Activated CD4-positive, alpha-beta T cell treated with anti-CD3 and anti-CD28 coated beads, Interleukin-2, amount 50 U/mL, for 1 hour (primary cell): ENCODE data around the gene PTPRR.

Experiments
- DNase-seq: peaks from one replicate; pipeline ENCODE4 v3.0.0-alpha.2; 2020

Gene PTPRR

DNA sequence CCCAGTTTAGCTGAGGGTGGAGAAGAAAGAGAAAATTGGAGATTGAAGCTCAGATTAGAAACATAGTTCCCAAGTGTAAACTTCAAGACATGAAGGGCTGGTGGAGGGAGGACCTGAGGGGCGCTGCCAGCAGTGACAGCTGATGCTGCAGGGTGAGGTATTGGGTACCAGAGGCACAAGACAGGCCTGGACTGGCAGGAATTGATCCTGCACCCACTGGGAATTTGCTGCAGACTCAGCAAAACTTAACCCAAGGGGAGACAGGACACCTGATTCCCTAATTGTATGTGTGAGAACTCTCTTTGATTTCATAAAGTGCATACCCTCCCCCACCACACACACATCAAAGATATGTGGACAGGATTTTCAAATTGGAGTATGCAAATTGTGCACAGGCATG, 11.6 kb downstream of the PTPRR start:
- no peak for DNase-seq

- no peak for DNase-seq
These were observed 13.1 kb downstream of the PTPRR start for GRCh38 chr12:70907412-70907811.

DNA sequence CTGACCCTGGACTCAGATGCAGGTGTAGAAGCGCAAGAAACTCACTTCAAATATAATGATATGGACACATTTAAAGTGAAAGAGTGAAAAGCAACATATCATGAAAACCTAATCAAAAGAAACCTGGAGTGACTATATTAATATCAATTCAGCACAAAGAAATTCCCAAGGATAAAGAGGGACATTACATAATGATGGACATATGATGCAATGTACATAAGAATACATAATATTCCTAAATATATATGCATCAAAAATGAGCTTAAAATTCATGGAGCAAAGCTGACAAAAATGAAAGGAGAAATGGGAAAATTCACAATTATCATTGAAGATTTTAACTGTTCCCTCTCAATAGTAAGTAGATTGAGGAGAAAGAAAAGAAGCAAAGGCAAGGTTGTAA, 24.6 kb downstream of the PTPRR start:
- DNase-seq: no peak

DNA sequence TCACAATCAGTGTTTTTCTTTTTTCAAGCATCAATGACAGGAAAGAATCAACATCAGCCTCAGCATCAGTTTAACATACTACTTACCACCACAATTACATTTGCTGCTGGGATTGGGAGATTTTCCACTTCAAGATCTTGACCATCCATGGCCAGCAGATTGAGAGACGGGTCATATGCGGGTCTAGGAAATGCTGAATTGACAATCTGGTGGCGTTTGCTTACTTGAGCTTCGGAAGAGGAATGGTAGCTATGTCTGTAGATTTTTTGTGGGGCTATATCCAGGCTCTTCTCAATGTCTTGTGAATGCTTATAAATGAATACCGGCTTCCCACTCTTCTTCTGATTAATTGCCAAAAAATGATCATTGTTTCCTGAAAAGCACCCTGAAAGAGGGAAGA, 27.9 kb downstream of the PTPRR start:
- no peak for DNase-seq

- DNase-seq: no peak
These were observed 29.4 kb downstream of the PTPRR start for GRCh38 chr12:70890895-70891832.

DNA sequence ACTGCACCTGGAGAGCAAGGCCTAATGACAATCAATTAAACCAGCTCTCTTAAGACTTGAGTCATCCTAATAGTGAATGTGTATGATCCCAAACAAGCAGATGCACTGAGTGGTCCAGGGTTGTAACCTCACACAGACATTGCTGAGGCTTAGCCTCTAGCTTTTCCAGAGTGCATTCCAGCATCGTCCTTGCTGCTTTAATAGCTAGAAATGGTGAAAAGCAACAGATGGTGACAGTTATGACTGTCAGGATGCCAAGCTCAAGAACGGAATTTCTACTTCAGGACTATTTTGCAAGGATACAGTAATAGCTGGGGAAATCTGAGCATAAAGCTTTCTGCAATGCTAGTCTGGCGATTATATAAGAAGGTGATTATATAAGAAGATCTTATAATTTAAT, 34.6 kb downstream of the PTPRR start:
- no peak for DNase-seq

DNA sequence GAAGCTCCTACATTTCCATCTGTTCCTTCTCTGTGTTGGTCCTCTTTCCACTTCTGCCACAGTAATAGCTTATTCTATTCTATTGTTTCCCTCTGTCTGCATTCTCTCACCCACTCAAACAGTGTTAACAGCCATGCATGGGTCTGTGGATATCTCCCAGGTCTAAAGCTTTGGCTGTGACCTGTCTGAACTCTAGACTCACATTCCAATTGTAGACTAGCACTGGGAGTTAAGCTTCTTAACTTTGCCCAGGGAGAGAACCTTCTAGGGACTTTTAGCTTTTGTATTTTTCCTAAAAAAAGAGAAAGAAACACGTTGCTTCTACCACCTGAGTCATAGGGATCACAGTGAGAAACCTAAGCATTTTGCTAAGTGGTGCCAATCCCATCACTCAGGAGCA, 36.7 kb downstream of the PTPRR start:
- no peak for DNase-seq

DNA sequence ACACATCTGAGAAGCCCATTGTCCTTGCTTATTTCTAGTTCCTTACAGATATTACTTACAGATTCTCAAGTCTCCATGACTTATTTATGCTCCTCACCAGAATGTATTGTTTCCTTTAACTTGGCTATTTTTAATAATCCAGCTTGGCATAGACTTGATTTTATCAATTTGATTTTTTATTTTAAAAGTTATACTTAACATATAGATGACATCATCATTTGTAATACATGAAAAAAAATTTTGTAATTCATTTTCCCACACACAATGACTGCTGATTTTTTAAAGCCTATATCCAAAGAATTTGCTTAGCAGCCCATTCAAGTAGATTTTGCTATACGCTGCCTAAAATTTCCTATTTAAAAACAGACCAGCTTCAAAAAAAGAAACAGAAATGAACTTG, 39.8 kb downstream of the PTPRR start:
- no peak for DNase-seq

DNA sequence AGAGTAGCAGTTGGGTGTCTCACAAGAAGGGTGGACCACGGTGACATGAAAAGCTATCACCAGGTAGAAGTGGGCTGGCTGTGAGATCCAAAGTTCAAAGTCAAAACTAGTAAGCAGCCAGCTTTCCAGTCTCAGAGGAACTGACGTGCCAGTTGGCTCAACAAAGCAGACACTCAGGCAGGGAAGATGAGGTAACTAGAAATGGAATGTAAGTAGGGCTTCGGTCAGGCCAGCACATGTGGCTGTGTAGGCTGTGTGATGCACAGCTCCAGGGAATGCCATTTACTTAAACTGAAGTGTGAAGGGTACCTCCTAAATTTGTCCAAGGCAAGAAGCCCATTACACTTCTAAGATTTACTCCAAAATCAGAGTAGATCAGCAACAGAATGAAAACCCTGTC, 43.6 kb downstream of the PTPRR start:
- no peak for DNase-seq

DNA sequence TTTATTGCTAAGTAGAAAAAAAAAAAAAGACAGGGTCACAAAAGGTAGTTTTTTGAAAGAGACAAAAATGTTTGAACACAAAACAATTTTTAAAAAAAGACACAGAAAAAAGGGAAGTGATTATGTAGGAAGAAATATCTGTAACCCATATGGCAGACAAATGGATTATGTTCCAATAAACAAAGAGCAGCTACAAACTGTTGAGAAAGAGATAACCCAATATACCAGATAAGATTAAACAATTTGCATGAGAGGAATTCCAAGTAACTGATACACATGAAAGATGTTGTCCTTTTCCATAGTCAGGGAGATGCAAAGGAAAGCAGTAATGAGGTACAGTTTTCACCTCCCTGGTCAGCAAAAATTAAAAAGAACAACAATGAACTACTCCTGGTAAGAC, 44.9 kb downstream of the PTPRR start:
- DNase-seq: no peak

- DNase-seq: no peak
These were observed 65.5 kb downstream of the PTPRR start for GRCh38 chr12:70854881-70855568.

- DNase-seq: no peak
These were observed 66.4 kb downstream of the PTPRR start for GRCh38 chr12:70854138-70854537.

- DNase-seq: no peak
These were observed 67.2 kb downstream of the PTPRR start for GRCh38 chr12:70853326-70853725.

DNA sequence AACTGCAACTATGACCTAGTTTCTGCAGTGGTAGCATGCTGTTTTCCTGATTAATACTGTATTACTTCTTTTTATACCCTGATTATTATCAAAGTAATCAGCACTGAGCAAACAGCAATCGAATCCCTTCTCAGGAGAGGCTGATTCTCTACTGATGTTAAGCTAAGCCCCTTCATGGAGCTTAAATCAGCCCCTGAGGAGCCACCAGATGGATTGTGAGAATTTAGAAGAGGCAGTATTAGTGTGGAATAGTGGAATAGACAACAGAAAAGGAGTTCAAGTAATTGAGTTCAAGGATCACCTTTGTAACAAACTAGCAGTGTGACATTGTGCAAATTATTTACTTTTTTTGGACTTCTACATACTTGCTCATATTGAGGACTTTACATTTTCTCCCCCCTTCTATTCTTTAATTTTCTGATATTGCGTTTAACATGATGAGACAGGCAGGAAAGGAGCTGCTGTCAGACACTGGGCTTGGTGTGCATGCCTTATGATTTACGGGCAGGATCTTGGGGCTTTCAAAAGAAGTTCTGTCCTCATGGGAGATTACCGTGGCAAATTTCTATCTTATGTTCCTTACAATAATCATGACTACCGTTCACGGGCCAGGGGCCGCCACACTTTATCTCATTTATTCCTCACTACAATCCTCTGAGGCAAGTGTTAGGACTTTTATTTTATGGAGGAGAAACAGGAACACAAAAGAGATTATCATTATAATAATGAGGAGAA, 68.0 kb downstream of the PTPRR start:
- DNase-seq: no peak

DNA sequence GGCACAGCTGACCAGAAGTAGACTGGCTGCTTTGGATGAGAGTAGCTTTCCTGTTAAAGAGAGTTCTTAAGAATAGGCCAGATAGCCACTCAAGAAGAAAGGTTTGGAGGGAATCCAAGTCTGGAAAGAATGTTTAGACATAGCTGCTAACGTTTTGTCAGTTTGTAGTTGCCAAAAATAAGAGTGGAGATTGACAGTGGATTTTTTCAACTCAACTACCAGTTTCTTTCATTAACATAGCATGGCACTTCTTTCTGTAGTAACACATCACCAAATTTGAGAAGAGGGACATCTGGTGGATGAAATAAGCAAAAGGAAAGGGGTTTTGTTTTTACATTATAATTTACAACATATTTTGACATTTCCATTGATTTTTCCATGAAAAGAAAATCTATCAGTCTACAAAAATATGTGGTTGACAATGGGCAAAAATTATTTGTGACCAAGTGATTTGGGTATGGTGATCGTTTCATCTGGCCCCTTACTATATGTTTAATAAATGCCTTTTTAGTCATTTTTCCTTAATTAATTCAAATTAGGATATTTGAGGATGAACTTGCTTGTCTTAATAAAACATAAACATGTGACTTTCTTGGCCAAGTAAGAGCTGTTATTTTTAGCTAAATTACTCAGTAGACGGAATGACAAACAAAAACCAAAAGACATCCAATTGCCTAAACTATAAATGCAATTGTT, 71.1 kb downstream of the PTPRR start:
- DNase-seq: no peak

DNA sequence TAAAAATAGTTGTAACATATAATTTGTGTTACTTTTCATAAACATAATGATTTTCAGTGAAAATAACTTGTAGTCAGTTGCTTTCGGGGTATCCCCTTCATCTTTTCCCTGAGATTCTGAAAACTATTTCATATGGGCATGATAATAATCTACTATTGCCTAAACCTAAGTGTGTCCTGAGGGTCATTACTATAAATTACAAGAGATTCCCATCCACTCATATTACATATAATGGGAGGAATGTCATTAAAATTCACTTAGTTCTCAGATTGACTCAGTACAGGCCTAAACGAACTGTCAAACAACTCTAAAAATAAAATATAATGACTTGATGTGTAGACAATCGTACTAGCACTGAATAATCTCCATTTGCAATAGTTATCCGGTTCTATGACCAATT, 72.7 kb downstream of the PTPRR start:
- no peak for DNase-seq

DNA sequence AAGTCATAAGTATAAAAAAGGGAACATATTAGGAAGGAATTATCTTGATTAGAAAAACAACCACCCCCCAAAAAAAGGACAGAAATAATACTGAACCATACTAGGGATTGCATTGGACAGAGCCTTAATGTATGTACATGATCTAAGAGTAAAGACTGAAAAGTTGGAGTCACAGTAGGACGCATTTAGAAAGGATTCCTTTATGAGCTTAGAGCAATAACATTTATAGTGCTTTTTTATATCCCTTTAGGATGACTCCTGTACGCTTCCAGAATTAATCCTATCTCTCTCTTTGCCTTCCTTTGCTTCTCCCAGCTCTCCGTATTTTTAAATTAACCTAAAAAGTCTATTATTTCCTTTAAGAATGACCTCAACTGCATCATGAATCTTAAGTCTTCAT, 75.3 kb downstream of the PTPRR start:
- no peak for DNase-seq

GRCh38 chr12:70843363-70843762, 77.2 kb downstream of the PTPRR start:
- DNase-seq: no peak

DNA sequence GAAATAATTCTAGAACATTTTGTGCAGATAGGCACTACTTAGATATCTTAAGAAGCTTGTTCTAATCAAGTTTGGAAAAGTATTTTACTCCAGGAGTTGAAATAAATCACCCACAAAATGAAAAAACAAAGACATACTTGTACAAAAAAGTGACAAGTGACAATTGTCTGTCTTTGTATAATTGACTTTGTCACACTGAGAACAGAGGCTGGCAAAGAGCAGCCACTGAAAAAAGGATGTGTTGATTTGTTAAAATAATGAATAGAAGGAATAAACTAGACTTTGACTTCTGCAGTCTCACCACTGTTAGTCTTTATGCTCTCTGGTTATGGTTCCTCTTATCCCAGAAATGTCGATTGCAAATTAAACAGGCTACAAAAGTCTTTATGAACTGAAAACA, 77.6 kb downstream of the PTPRR start:
- no peak for DNase-seq

DNA sequence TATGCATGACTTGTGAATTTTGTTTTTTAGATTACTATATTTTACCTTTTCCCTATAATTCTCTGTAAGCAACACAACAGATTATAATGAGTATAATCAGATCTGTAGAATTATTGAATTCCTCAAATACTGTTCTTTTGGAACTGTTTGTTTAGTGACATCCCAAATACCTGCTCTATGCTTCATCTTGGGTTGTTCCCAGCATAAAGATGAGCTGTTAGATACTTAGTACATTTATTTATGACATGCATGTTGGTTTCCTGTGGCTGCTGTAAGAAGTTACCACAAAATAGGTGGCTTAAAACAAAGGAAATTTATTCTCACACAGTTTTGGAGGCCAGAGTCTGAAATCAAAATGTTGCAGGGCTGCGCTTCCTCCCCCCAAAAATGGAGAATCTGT, 78.4 kb downstream of the PTPRR start:
- no peak for DNase-seq

- no peak for DNase-seq
These were observed 79.7 kb downstream of the PTPRR start for GRCh38 chr12:70840656-70841350.

GRCh38 chr12:70839544-70839943, 81.0 kb downstream of the PTPRR start:
- DNase-seq: no peak
